Measurements from ENCODE around the gene GGPS1.
"Not testable (repeated sequence)": the region's sequence is repeated elsewhere in the genome, so short reads cannot be mapped to it uniquely, and the experiment has no call there.

Gene GGPS1

GRCh38 chr1:235328271-235329138 is at the start of gene GGPS1:
GGPS1 (plus strand) TSS chr1:235328570; CDS start chr1:235335265, 6,695 bp downstream.
- DNase-seq, result peak; percentile 95 to 99 (median 98)
- intact Hi-C loops (cut with DNase I), result loop anchor here (2.0 to 10.0 kb wide), 5 partner anchors 38 to 204 kb away; partner anchors contain the start of genes B3GALNT2, RBM34, TBCE and TOMM20

GRCh38 chr1:235278915-235279292 is 49.5 kb upstream of the GGPS1 start:
- no peak for DNase-seq
- intact Hi-C loops (cut with DNase I), result no loop called here

DNA sequence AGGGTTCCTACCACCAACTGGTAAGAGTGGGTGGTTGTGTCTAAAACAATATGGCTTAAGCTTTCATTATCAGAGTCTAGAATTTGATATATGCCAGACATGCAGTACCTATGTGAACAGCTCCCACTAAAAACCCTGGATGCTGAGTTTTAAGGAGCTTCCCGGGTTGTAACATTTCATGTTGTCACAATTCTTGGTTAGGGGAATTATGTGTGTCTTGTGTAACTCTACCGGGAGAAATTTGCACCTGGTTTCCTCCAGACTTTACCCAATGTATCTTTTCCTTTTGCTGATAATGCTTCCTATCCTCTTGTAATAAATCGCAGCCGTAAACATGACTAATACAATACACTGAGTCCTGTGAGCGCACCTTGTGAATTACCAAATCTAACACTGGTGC is 48.7 kb upstream of the GGPS1 start:
- intact Hi-C loops (cut with DNase I), result no loop called here
- DNase-seq, result no peak

GRCh38 chr1:235280467-235280866 is 47.9 kb upstream of the GGPS1 start:
- peak in 1 of 10 donors; percentile 64 for DNase-seq
- intact Hi-C loops (cut with DNase I), result no loop called here

DNA sequence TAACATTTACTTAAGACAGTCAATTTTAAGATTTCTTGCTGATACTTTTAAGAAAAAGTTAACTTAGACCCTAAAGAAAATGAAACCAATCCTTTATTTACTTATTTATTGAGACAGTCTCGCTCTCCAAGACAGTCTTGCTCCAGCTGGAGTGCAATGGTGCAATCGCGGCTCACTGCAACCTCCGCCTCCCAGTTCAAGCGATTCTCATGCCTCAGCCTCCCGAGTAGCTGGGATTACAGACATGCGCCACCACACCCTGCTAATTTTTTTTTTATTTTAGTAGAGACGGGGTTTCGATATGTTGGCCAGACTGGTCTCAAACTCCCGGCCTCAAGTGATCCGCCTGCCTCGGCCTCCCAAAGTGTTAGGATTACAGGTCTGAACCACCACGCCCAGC is 44.7 kb upstream of the GGPS1 start:
- intact Hi-C loops (cut with DNase I); DNase-seq: not testable (repeated sequence)

- no peak for DNase-seq
- intact Hi-C loops (cut with DNase I), result no loop called here
Measured at GRCh38 chr1:235284231-235284769, 44.1 kb upstream of the GGPS1 start.

DNA sequence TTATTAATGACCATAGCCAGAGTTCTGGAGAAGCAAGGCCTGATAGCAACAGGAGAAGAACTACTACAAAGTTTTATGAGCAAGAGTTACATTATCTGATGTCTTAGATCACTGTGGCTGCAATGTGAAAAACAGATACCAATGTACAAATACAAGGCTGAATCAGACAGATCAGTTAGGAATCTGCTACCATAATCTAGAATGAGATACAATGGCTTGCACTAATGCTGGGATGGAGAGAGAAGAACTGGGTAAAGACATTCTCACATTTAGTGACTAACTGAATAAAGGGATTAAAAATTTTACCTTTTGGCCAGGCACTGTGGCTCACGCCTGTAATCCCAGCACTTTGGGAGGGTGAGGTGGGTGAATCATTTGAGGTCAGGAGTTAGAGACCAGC is 41.7 kb upstream of the GGPS1 start:
- no peak for DNase-seq
- intact Hi-C loops (cut with DNase I), result no loop called here

DNA sequence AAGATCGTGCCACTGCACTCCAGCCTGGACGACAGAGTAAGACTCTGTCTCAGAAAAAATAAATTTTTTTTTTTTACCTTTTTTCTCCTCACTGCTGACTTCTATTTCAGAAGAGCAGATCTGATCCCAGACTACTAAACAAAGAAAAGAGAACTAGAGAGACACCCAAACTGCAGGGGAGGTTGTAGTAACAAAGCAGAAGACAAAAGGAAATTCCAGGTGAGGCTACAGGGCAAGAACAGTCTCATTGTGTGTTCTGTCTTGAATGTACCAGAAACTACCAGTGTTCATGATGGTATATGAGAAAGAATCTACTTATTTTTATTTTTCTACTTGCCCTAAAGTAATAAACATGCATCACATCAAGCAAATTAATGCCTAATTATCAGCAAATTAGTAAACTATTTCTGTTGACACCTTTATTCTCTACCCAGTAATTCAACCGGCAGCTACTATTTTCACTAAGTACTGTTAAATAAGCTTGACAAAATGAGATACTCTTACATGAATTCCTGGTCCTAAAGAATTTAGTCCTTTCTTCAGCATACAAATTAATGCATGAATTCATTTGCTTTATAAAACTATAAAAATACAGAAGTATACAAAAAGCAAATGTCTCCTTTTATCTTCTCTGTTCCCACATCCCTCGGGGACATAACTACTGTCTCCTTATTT is 41.0 kb upstream of the GGPS1 start:
- no peak for DNase-seq
- intact Hi-C loops (cut with DNase I), result no loop called here

DNA sequence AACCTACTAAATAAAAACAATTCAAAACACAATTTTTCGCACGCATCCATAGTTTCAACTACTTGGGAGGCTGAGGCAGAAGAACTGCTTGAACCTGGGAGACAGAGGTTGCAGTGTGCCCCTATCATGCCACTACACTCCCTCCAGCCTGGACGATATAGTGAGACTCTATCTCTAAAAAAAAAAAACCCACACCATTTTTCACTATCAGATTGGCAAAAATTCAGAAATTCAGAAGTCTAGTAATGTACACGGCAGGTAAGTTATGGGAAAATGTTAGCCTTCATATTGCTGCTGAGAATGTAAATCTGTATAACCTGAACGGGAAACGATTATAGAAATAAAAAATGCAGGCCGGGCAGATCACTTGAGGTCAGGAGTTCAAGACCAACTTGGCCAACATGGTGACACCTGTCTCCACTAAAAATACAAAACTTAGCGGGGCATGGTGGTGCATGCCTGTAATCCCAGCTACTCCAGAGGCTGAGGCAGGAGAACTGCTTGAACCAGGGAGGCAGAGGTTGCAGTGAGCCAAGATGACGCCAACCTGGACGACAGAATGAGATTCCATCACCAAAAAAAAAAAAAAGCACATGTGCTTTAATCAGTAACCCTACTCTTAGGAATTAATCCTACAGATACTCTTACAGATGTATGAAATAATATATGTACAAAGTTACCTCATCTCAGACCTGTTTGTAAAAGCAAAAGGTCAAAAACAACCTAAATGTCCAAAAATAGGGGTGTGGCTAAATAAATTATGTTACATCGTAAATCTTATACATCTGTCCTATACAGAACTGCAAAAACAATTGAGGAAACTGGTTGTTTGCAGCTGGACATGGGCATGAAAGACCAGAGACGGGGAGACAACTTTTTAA is 38.3 kb upstream of the GGPS1 start:
- no peak for DNase-seq
- intact Hi-C loops (cut with DNase I), result no loop called here

GRCh38 chr1:235290740-235291502 is 37.4 kb upstream of the GGPS1 start:
- DNase-seq, result no peak
- intact Hi-C loops (cut with DNase I), result no loop called here

DNA sequence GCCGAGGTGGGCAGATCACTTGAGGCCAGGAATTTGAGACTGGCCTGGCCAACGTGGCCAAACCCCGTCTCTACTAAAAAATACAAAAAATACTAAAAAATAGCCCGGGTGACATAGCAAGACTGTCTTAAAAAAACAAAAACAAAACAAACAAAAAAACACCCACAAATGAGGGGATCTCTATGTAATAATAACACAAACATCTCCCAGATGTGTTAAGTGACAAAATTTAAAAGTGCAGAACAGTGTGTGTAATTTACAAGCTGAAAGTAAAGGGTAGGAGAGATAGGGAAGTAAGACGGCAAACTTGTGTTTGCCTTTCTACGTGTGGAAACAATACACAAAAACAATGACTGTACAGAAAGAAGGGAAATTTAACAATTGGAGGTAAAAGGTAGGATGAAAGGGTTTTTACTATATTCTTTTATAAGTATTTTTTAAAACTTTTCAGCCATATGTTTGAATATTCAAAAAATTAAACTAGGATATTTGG is 36.7 kb upstream of the GGPS1 start:
- intact Hi-C loops (cut with DNase I), result no loop called here
- DNase-seq, result no peak

GRCh38 chr1:235292790-235293189 is 35.6 kb upstream of the GGPS1 start:
- intact Hi-C loops (cut with DNase I), result no loop called here
- no peak for DNase-seq

GRCh38 chr1:235293322-235293942 is 34.9 kb upstream of the GGPS1 start:
- DNase-seq, result no peak
- intact Hi-C loops (cut with DNase I), result no loop called here

GRCh38 chr1:235295902-235296350 is 32.4 kb upstream of the GGPS1 start:
- no peak for DNase-seq
- intact Hi-C loops (cut with DNase I), result no loop called here

DNA sequence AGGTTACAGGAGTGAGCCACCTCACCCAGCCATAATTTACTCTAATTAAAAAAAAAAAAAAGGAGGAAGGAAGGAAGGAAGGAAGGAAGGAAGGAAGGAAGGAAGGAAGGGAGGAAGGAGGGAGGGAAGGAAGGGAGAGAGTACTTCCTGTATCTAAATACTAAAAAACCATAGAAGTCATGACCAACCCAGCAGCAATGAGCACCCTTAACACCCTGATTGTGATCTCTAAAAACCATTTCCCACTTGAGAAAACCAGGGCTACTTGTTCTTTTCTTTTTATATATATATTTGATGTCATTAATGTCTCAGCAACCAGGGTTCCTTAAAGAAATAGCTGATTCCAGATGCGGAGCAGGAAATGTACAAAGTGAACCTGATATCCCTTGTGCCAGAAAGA is 31.6 kb upstream of the GGPS1 start:
- no peak for DNase-seq
- intact Hi-C loops (cut with DNase I), result no loop called here

GRCh38 chr1:235297579-235297978 is 30.8 kb upstream of the GGPS1 start:
- DNase-seq, result no peak
- intact Hi-C loops (cut with DNase I), result no loop called here

- no peak for DNase-seq
- intact Hi-C loops (cut with DNase I), result no loop called here
Measured at GRCh38 chr1:235298758-235299157, 29.6 kb upstream of the GGPS1 start.

- DNase-seq, result no peak
- intact Hi-C loops (cut with DNase I), result no loop called here
Measured at GRCh38 chr1:235299169-235299858, 29.1 kb upstream of the GGPS1 start.

DNA sequence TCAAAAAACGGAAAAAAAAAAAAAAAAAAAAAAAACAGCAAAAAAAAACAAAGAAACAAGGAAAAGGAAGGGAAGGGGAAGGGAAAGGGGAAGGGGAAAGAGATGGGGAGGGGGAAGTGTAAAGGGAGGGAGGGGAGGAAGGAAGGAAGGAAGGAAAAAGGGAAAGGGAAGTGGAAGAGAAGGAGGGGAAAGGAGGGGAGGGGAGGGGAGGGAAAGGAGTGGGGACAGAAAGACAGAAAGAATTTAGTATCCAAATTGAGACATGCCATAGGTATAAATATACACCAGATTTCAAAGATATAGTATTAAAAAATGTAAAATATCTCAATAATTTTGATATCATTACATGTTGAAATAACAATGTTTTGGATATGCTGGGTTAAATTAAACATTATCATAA is 26.2 kb upstream of the GGPS1 start:
- DNase-seq, result no peak
- intact Hi-C loops (cut with DNase I), result no loop called here
